A549 (cell line): Measurements from ENCODE around the gene RIC3.

Experiments used
- CBX2 ChIP-seq: fragments of 200-600 bp; sonication (generic); IDR thresholded peaks from 2 replicates; pipeline ENCODE4 v1.6.1; 2016; ENCODE audit warnings: low read depth, mild to moderate bottlenecking, borderline replicate concordance
- CTCF ChIP-seq: fragments of >200 bp; sonication (Bioruptor Twin); formaldehyde crosslinking; IDR thresholded peaks from 3 replicates; pipeline ENCODE4 v1.5.1; 2016
- E2F6 ChIP-seq: IDR thresholded peaks from 2 replicates; pipeline ENCODE4 v1.6.1; 2012; ENCODE audit warnings: low read depth, borderline replicate concordance
- EP300 ChIP-seq, 2 experiments: fragments of >200 bp; sonication (Bioruptor Twin); formaldehyde crosslinking; IDR thresholded peaks; 2 replicates in 1 of 2; 3 replicates in 1 of 2; pipeline ENCODE4 v1.6.1; 2016 to 2017
- JUN ChIP-seq, 2 experiments: fragments of >200 bp; sonication (Bioruptor Twin); formaldehyde crosslinking; IDR thresholded peaks; 2 replicates in 1 of 2; 3 replicates in 1 of 2; pipeline ENCODE4 v1.6.1; 2016 to 2017
- MAX ChIP-seq: IDR thresholded peaks from 2 replicates; pipeline ENCODE4 v1.6.1; 2012
- PHF8 ChIP-seq: fragments of 200-600 bp; sonication (generic); IDR thresholded peaks from 2 replicates; pipeline ENCODE4 v1.6.1; 2016; ENCODE audit warnings: low read depth, mild to moderate bottlenecking, antibody characterized with exemption, moderate library complexity, borderline replicate concordance
- POLR2A ChIP-seq: IDR thresholded peaks from 2 replicates; pipeline ENCODE4 v1.6.1; 2012; ENCODE audit warnings: mild to moderate bottlenecking, low read length
- REST ChIP-seq: fragments of 200-600 bp; sonication (generic); IDR thresholded peaks from 2 replicates; pipeline ENCODE4 v1.6.1; 2016; ENCODE audit warnings: antibody characterized with exemption, mild to moderate bottlenecking, moderate library complexity
- SREBF2 ChIP-seq: fragments of 450-650 bp; IDR thresholded peaks from 2 replicates; pipeline ENCODE4 v1.6.1; 2014; ENCODE audit warnings: mild to moderate bottlenecking, moderate library complexity
- ZSCAN20 ChIP-seq: fragments of 250-450 bp; sonication (Bioruptor Pico); IDR thresholded peaks from 2 replicates; pipeline ENCODE4 v1.8.0; 2022; ENCODE audit warnings: mild to moderate bottlenecking, moderate library complexity

- no peak for TF ChIP-seq CTCF
- TF ChIP-seq SREBF2, result no peak
- TF ChIP-seq POLR2A, result no peak
- no peak for TF ChIP-seq JUN (IDR thresholded peaks at IDR 0.05)
- TF ChIP-seq EP300 (IDR thresholded peaks at IDR 0.05), result no peak
- no peak for TF ChIP-seq ZSCAN20 (CRISPR knock-in tag)
- TF ChIP-seq MAX, result no peak
- no peak for TF ChIP-seq PHF8
- TF ChIP-seq CBX2, result no peak
- no peak for TF ChIP-seq REST
- TF ChIP-seq E2F6, result no peak
Measured at GRCh38 chr11:8217926-8218325, 49.1 kb upstream of the RIC3 start.
